ENCODE results near the gene INSYN2B. TPM values are rescaled to one million over a fixed set of nuclear protein-coding genes. Genes with fewer than 3 reads are reported as not detected.

Gene INSYN2B
- total and polyA plus RNA-seq, 2 of the 4 experiments (the other 2 are of a cell fraction) = 9.1 to 33.5 TPM

DNA sequence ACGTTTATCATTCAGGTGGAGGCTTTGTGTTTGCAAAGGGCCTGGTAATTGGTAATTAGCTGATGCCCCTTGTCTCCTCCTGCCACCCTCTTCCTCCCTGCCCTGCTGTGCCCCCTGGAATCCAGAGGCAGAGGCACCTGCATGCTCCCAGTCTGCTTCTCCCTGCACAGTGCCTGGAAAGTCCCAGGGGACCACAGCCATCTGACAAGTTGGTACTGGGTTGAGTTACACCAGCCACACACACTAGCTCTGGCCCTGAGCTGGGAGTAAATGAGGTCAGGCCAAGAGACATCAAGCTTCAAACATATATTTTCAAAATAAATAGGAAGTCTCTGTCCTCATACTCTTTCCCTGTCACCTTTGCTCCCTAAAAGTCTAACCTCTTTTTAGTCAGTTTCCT, 56.3 kb downstream of the INSYN2B start:
- Histone ChIP-seq H3K9ac (ENCODE audit: low read depth, low read length) (no peak overlapping the region), H3K9me3 (ENCODE audit: control insufficient read depth, insufficient read depth, low read length) (no peaks in the 10 kb centered on the region), H3K4me1 (ENCODE audit: control insufficient read depth, insufficient read depth, low read length) (peaks cover 9% of the 10 kb centered on the region), H3K36me3 (ENCODE audit: control insufficient read depth, insufficient read depth, low read length) (no peaks in the 10 kb centered on the region), H3K27me3 (ENCODE audit: control insufficient read depth, insufficient read depth, low read length) (no peaks in the 10 kb centered on the region), H3K27ac (ENCODE audit: insufficient read depth, low read length) (no peak overlapping the region), H2BK5ac (ENCODE audit: low read depth, low read length, poor library complexity, severe bottlenecking) (no peak overlapping the region), H3K4ac (ENCODE audit: low read depth, low read length) (no peak overlapping the region), H3K9me1 (ENCODE audit: insufficient read depth, low read length) (peaks cover 6% of the 10 kb centered on the region; the same call in 1 of the 2 replicates), H2BK15ac (ENCODE audit: low read depth, low read length) (no peak overlapping the region), H4K91ac (ENCODE audit: insufficient read depth, low read depth, low read length) (no peak overlapping the region), H4K20me1 (ENCODE audit: insufficient read depth, low read length) (no peaks in the 10 kb centered on the region), H2AK5ac (ENCODE audit: low read depth, low read length) (0 out of 2 replicates have a peak overlapping the region, but pooled peaks have one; percentile 4), H3K56ac (ENCODE audit: extremely low read depth, insufficient read depth, low read length) (no peak overlapping the region), H3K23ac (ENCODE audit: low read depth, low read length) (no peak overlapping the region), H3K79me1 (ENCODE audit: low read depth in 1 of 2, low read length in 2 of 2) (peaks cover 0 to 8% of the 10 kb centered on the region in 2 experiments; a peak in 1 of 4 replicates), H3K4me3 (ENCODE audit: insufficient read depth, low read depth, low read length) (no peak overlapping the region), H2AK9ac (replicated peaks; ENCODE audit: low read depth, low read length, poor library complexity) (no peak overlapping the region), H3K4me2 (ENCODE audit: low read depth, low read length) (no peak overlapping the region), H2BK20ac (ENCODE audit: low read depth, low read length) (no peak overlapping the region), H4K8ac (ENCODE audit: low read depth in 2 of 2, low read length in 2 of 2) (no peak overlapping the region), H4K5ac (ENCODE audit: low read depth, low read length) (no peak overlapping the region), H3K18ac (ENCODE audit: low read depth, low read length) (no peak overlapping the region), H3K14ac (replicated peaks; ENCODE audit: low read depth, low read length) (no peak overlapping the region), H2BK120ac (ENCODE audit: low read depth, low read length) (no peak overlapping the region), H2AFZ (replicated peaks; ENCODE audit: low read length, poor library complexity) (no peak overlapping the region)
- no CpG with 5 or more reads among the region's 1 CpG for WGBS, 2 experiments (ENCODE audit: extremely low coverage in 2 of 2, insufficient read length in 1 of 2)
- no peak for TF ChIP-seq NFE2L2 (IDR thresholded peaks at IDR 0.05; ENCODE audit: low read depth, low read length)
- TF ChIP-seq FOS (IDR thresholded peaks at IDR 0.05; ENCODE audit: low read depth, low read length) = no peak
- no peak for TF ChIP-seq MAZ (IDR thresholded peaks at IDR 0.05; ENCODE audit: borderline replicate concordance, low read depth, low read length)
- TF ChIP-seq RFX5 (IDR thresholded peaks at IDR 0.05; ENCODE audit: low read depth, low read length) = no peak
- no peak for TF ChIP-seq CEBPB (IDR thresholded peaks at IDR 0.05; ENCODE audit: low read depth, low read length)
- TF ChIP-seq BHLHE40 (IDR thresholded peaks at IDR 0.05; ENCODE audit: low read depth, low read length) = no peak
- TF ChIP-seq MAFK (IDR thresholded peaks at IDR 0.05; ENCODE audit: low read depth, low read length) = no peak
- TF ChIP-seq, protein P1, sequence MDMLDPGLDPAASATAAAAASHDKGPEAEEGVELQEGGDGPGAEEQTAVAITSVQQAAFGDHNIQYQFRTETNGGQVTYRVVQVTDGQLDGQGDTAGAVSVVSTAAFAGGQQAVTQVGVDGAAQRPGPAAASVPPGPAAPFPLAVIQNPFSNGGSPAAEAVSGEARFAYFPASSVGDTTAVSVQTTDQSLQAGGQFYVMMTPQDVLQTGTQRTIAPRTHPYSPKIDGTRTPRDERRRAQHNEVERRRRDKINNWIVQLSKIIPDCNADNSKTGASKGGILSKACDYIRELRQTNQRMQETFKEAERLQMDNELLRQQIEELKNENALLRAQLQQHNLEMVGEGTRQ (IDR thresholded peaks at IDR 0.05; ENCODE audit: low read depth, low read length) = no peak
- TF ChIP-seq CHD1 (IDR thresholded peaks at IDR 0.05; ENCODE audit: low read depth, low read length) = no peak
- TF ChIP-seq, protein P2, sequence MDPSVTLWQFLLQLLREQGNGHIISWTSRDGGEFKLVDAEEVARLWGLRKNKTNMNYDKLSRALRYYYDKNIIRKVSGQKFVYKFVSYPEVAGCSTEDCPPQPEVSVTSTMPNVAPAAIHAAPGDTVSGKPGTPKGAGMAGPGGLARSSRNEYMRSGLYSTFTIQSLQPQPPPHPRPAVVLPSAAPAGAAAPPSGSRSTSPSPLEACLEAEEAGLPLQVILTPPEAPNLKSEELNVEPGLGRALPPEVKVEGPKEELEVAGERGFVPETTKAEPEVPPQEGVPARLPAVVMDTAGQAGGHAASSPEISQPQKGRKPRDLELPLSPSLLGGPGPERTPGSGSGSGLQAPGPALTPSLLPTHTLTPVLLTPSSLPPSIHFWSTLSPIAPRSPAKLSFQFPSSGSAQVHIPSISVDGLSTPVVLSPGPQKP (IDR thresholded peaks at IDR 0.05; ENCODE audit: borderline replicate concordance, low read depth, low read length) = no peak
- BruUV-seq (replicated peaks) = no TSS peak
- DNase-seq (no peak), ATAC-seq (ENCODE audit: low read depth) (no peak)
- dilution Hi-C loops (cut with HindIII; ENCODE audit: low sequenced_read_pairs, unreplicated experiment) = no loop called here
- ChIA-PET CTCF (interaction anchor here (0.6 kb wide), 1 partner anchor 120 kb away, joined by 3 read pairs; no protein-coding TSS in a partner anchor), POLR2A (ENCODE audit: unreplicated experiment) (no interaction called here)
- intact Hi-C loops (cut with micrococcal nuclease) = no loop called here
- in situ Hi-C loops (cut with MboI; ENCODE audit: low sequenced_read_pairs) = no loop called here
